Measurements from ENCODE around the gene CYP2B6. TPM values are rescaled to one million over a fixed set of nuclear protein-coding genes. Genes with fewer than 3 reads are reported as not detected.

The CYP2B6 gene
- total RNA-seq (not detected), polyA plus RNA-seq (1 to 10 TPM; 2.7 to 5.8 (median 3.0) TPM)

GRCh38 chr19:40990972-40991381 lies at the start of gene CYP2B6:
TSS of gene CYP2B6 (plus strand) at chr19:40991282. CDS start at chr19:40991306, 24 bp downstream.
- no peaks in the 10 kb centered on the region for H3K36me3 ChIP-seq
- H3K9me3 ChIP-seq, result peaks cover 0 to 2% (median 0%) of the 10 kb centered on the region in 4 donors
- no peaks in the 10 kb centered on the region for H3K27me3 ChIP-seq
- H3K4me1 ChIP-seq, result no peaks in the 10 kb centered on the region
- no peak within 1 kb of the TSS for H3K4me3 ChIP-seq
- DNase-seq, result no peak
- H3K27ac ChIP-seq, result no peak within 1 kb of the TSS
- 32 to 79% methylated on average over 2 of the region's 2 CpGs for WGBS, 2 donors
- intact Hi-C loops (cut with DNase I), result no loop called here
- no peak for TF ChIP-seq EP300 (IDR thresholded peaks at IDR 0.05)
- no peak for TF ChIP-seq CTCF (IDR thresholded peaks at IDR 0.05)
- TF ChIP-seq POLR2A (IDR thresholded peaks at IDR 0.05), result no peak
- TF ChIP-seq POLR2AphosphoS5 (IDR thresholded peaks at IDR 0.05), result no peak

- DNase-seq, result no peak
- no peaks in the 10 kb centered on the region for H3K36me3 ChIP-seq
- no peak overlapping the region for H3K27ac ChIP-seq
- no peaks in the 10 kb centered on the region for H3K27me3 ChIP-seq
- intact Hi-C loops (cut with DNase I), result no loop called here
- H3K4me1 ChIP-seq, result no peaks in the 10 kb centered on the region
- no peak for TF ChIP-seq POLR2AphosphoS5 (IDR thresholded peaks at IDR 0.05)
- no peak for TF ChIP-seq CTCF (IDR thresholded peaks at IDR 0.05)
- no peak for TF ChIP-seq POLR2A (IDR thresholded peaks at IDR 0.05)
- TF ChIP-seq EP300 (IDR thresholded peaks at IDR 0.05), result no peak
- H3K4me3 ChIP-seq, result no peak overlapping the region
- H3K9me3 ChIP-seq, result no peaks in the 10 kb centered on the region
- WGBS, 2 donors, result 79 to 87% methylated on average over 9 of the region's 9 CpGs
Observed at GRCh38 chr19:40941481-40942219, 49.4 kb upstream of the CYP2B6 start.

GRCh38 chr19:40945645-40946044 lies 45.4 kb upstream of the CYP2B6 start:
- WGBS, 2 donors, result 80 to 88% methylated on average over 2 of the region's 2 CpGs
- no peaks in the 10 kb centered on the region for H3K27me3 ChIP-seq
- intact Hi-C loops (cut with DNase I), result no loop called here
- H3K36me3 ChIP-seq, result no peaks in the 10 kb centered on the region
- no peak overlapping the region for H3K27ac ChIP-seq
- H3K4me3 ChIP-seq, result no peak overlapping the region
- TF ChIP-seq POLR2AphosphoS5 (IDR thresholded peaks at IDR 0.05), result no peak
- no peak for TF ChIP-seq POLR2A (IDR thresholded peaks at IDR 0.05)
- TF ChIP-seq CTCF (IDR thresholded peaks at IDR 0.05), result no peak
- no peak for TF ChIP-seq EP300 (IDR thresholded peaks at IDR 0.05)
- H3K9me3 ChIP-seq, result no peaks in the 10 kb centered on the region
- no peaks in the 10 kb centered on the region for H3K4me1 ChIP-seq
- DNase-seq, result no peak

GRCh38 chr19:40947114-40947513 lies 44.0 kb upstream of the CYP2B6 start:
- 86 to 93% methylated on average over 2 of the region's 2 CpGs for WGBS, 2 donors

More at GRCh38 chr19:40947114-40947513, 44.0 kb upstream of the CYP2B6 start:
- DNase-seq, result no peak
- intact Hi-C loops (cut with DNase I), result no loop called here
- no peak for TF ChIP-seq POLR2AphosphoS5 (IDR thresholded peaks at IDR 0.05)
- TF ChIP-seq POLR2A (IDR thresholded peaks at IDR 0.05), result no peak
- no peak for TF ChIP-seq CTCF (IDR thresholded peaks at IDR 0.05)
- no peak for TF ChIP-seq EP300 (IDR thresholded peaks at IDR 0.05)
- no peak overlapping the region for H3K27ac ChIP-seq
- H3K4me3 ChIP-seq, result no peak overlapping the region
- H3K9me3 ChIP-seq, result no peaks in the 10 kb centered on the region
- H3K4me1 ChIP-seq, result no peaks in the 10 kb centered on the region
- no peaks in the 10 kb centered on the region for H3K36me3 ChIP-seq
- no peaks in the 10 kb centered on the region for H3K27me3 ChIP-seq

All from sigmoid colon (tissue), 7 donors.